WERI-Rb-1 (cell line): Measurements from ENCODE around the gene RTP5.
"Not testable (repeated sequence)": the region's sequence is repeated elsewhere in the genome, so short reads cannot be mapped to it uniquely, and the experiment has no call there.

Source experiments
- DNase-seq: peaks from one replicate; pipeline ENCODE4 v3.0.0-alpha.2; 2020
- H3K27ac ChIP-seq: fragments of 250-450 bp; sonication (Bioruptor Pico); 2 replicates; pipeline ENCODE4 v1.5.1; 2020; ENCODE audit warnings: mild to moderate bottlenecking, moderate library complexity
- H3K27me3 ChIP-seq: fragments of 250-450 bp; sonication (Bioruptor Pico); 2 replicates; pipeline ENCODE4 v1.5.1; 2021; ENCODE audit warnings: mild to moderate bottlenecking, low read depth, moderate library complexity; ENCODE audit not compliant: insufficient read depth, severe bottlenecking
- H3K36me3 ChIP-seq: fragments of 250-450 bp; sonication (Bioruptor Pico); 2 replicates; pipeline ENCODE4 v1.5.1; 2020; ENCODE audit warnings: mild to moderate bottlenecking, moderate library complexity
- H3K4me3 ChIP-seq: 2 replicates; pipeline ENCODE4 v1.5.1; 2011; ENCODE audit warnings: low read depth, mild to moderate bottlenecking, control low read depth, low read length
- H3K9me3 ChIP-seq: fragments of 250-450 bp; sonication (Bioruptor Pico); 2 replicates; pipeline ENCODE4 v1.5.1; 2021; ENCODE audit warnings: mild to moderate bottlenecking, moderate library complexity; ENCODE audit not compliant: severe bottlenecking
- TF ChIP-seq, protein P1 (sequence below): IDR thresholded peaks from 2 replicates; pipeline ENCODE4 v1.5.1; 2011; ENCODE audit warnings: low read depth, mild to moderate bottlenecking, control low read depth, inconsistent platforms, low read length

The RTP5 gene

DNA sequence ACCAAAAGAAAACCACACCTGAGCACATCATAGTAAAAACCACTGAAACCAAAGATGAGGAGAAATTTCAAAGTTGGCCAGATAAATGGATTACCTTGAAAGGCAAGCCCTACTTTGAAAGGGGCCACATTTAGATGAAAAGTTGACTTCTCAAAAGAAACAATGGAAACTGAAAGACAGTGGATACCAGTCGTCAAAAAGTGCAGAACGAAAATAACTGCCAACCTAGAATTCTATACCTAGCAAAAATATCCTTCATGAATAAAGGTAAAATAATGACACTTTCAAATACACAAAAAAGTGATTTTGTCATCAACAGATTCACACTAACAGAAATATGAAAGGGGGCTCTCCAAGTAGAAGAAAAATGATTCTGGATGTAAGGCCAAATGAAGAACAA lies 42.1 kb upstream of the RTP5 start:
- TF ChIP-seq, protein P1, sequence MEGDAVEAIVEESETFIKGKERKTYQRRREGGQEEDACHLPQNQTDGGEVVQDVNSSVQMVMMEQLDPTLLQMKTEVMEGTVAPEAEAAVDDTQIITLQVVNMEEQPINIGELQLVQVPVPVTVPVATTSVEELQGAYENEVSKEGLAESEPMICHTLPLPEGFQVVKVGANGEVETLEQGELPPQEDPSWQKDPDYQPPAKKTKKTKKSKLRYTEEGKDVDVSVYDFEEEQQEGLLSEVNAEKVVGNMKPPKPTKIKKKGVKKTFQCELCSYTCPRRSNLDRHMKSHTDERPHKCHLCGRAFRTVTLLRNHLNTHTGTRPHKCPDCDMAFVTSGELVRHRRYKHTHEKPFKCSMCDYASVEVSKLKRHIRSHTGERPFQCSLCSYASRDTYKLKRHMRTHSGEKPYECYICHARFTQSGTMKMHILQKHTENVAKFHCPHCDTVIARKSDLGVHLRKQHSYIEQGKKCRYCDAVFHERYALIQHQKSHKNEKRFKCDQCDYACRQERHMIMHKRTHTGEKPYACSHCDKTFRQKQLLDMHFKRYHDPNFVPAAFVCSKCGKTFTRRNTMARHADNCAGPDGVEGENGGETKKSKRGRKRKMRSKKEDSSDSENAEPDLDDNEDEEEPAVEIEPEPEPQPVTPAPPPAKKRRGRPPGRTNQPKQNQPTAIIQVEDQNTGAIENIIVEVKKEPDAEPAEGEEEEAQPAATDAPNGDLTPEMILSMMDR, result no peak
- Histone ChIP-seq H3K36me3 (no peaks in the 10 kb centered on the region), H3K9me3 (peaks cover 13% of the 10 kb centered on the region), H3K4me3 (no peak overlapping the region), H3K27me3 (no peaks in the 10 kb centered on the region), H3K27ac (no peak overlapping the region)
- no peak for DNase-seq

DNA sequence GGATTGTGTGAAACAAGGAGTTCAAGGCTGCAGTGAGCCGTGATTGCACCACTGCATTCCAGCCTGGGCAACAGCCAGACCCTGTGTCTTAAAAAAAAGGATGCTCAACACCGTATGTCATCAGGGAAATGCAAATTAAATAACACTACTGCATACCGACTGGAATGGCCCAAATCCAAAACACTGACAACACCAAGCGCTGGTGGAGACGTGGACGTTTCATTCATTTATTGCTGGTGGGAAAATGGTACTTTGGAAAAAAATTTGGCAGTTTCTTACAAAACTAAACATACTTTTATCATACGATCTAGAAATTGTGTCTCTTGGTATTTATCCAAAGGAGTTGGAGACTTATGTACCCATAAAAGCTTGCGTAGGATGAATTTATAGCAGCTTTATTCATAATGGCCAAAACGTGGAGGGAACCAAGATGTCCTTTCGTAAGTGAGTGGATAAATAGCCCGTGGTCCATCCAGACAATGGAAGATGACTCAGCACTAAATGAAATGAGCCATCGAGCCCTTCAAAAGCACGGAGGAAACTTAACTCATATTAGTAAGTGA lies 36.3 kb upstream of the RTP5 start:
- TF ChIP-seq, protein P1, result no peak
- Histone ChIP-seq H3K36me3 (no peaks in the 10 kb centered on the region), H3K27me3 (no peaks in the 10 kb centered on the region), H3K9me3 (peaks cover 3% of the 10 kb centered on the region), H3K4me3 (no peak overlapping the region), H3K27ac (no peak overlapping the region)
- no peak for DNase-seq

DNA sequence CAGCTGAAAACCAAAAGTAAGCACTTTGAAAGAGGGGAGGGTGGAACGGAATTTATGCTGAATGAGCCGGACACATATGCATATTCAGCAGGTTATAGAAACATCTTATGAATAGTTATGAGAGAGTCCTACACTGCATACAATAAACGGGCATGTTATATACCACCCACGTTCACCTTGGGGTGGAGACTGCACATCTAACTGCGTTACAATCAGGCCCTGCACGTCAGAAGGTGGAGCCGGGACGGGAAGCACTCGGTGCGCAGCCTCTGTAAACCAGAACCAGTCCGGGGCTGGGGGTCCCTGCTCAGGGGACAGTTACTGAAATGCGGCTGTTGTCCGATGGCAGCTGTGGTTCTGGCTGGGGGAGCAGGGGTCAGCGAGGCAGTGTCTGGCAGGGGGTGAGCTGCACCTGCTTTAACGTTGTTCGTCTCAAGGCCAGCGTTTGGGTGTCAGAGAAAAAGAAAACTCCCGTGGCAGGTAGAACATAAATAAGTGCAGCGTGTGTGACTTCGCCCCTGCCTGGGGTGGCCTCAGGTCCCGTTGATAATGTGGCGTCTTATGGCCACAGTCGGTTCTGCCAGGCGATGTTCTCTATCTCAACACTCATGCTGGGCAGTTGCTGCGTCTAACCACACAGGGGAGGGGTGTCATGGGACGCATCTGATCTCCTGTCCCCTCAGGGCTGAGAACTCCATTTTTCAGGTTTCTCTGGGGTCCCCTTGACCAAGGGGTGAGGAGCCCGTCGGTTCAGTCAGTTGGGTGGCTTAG lies 35.6 kb upstream of the RTP5 start:
- H3K4me3 ChIP-seq, DNase-seq, H3K27ac ChIP-seq, H3K27me3 ChIP-seq, H3K36me3 ChIP-seq, H3K9me3 ChIP-seq: not testable (repeated sequence)

DNA sequence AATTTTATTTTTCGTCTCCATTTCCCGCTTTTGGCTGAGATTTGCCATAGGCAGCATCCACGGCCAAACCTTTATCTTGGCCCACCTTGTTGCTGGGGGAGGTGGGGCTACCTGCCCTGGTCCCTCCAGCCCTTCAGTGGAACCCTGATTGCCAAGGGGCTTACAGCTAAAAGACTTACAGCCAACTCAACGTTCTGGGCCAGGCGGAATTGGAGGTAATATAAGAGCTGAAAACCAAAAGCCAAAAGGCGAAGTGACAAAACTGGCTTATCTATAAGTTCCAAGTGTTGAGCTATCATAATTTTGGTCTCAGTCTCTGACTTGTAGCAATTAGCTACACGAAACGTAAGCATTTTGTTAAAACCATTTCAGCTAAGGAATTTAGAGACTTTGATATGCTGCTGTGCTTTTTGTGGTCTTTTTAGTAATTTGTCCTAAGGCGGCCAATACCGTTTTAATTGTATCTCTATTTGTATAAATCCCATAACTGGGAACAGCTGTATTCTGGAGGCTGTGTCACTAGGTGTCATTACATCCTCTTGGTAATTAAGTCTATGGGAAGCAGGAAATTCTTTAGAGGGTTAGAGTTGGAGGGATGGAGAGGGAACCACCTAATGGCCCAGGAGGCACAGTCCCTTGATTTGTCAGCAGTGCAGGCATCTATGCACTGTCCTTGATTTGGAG lies 34.9 kb upstream of the RTP5 start:
- no peak for DNase-seq
- no peaks in the 10 kb centered on the region for H3K36me3 ChIP-seq
- peaks cover 3% of the 10 kb centered on the region for H3K9me3 ChIP-seq
- H3K27me3 ChIP-seq, result no peaks in the 10 kb centered on the region
- TF ChIP-seq, protein P1, result no peak
- H3K4me3 ChIP-seq, result no peak overlapping the region
- no peak overlapping the region for H3K27ac ChIP-seq

DNA sequence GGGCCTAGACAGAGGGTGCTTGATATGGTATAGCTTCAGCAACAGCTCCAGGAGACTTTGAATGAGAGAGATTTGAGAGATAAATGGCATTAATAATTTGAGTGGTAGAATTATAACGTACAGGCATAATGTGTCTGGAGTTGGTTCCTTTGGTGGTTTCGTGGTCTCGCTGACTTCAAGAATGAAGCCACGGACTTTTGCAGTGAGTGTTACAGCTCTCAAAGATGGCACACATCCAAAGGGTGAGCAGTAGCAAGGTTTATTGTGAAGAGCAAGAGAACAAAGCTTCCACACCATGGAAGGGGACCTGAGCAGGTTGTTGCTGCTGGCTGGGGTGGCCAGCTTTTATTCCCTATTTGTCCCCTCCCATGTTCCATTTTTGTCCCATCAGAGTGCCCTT lies 33.9 kb upstream of the RTP5 start:
- Histone ChIP-seq H3K36me3 (no peaks in the 10 kb centered on the region), H3K9me3 (peaks cover 3% of the 10 kb centered on the region), H3K4me3 (no peak overlapping the region), H3K27ac (no peak overlapping the region), H3K27me3 (no peaks in the 10 kb centered on the region)
- TF ChIP-seq, protein P1, result no peak
- DNase-seq, result no peak

DNA sequence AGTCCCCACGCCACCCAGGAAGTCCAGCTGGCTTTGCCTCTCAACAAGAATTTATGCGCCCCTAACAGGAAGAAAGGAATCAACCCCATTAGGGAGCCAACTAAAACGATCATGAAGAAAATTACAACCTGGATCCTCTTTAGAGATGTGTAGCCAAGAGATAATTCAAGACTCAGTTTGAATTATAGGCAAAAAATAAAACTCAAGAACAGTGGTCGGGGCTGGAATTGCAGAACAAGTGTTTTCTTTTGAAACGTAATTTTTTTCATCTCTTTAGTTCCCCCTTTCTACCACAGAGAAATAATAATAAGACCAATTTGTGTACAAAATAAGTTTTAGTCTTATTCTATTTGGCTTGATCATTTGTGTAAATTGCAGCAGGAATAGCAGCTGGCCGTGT lies 33.2 kb upstream of the RTP5 start:
- peaks cover 3% of the 10 kb centered on the region for H3K9me3 ChIP-seq
- H3K27ac ChIP-seq, result no peak overlapping the region
- no peaks in the 10 kb centered on the region for H3K27me3 ChIP-seq
- DNase-seq, result no peak
- H3K36me3 ChIP-seq, result no peaks in the 10 kb centered on the region
- TF ChIP-seq, protein P1, result no peak
- H3K4me3 ChIP-seq, result no peak overlapping the region
